OCI-LY1 (cell line): ENCODE measurements around the gene GRIPAP1.

Experiments
- EZH2 ChIP-seq: fragments of 200-600 bp; sonication (generic), shearing (Covaris generic); IDR thresholded peaks from 2 replicates; pipeline ENCODE4 v1.8.0; 2017; ENCODE audit warnings: borderline replicate concordance, mixed run types, mild to moderate bottlenecking, antibody characterized with exemption, low read length, moderate library complexity, mixed read lengths
- TF ChIP-seq, protein P1 (sequence below): fragments of 200-600 bp; sonication (generic), shearing (Covaris generic); IDR thresholded peaks from 2 replicates; pipeline ENCODE4 v1.5.1; 2017; ENCODE audit warnings: mild to moderate bottlenecking, antibody characterized with exemption, low read length, moderate library complexity, mixed read lengths

GRCh38 chrX:48974574-48974973 lies 27.5 kb downstream of the GRIPAP1 start:
- TF ChIP-seq, protein P1, sequence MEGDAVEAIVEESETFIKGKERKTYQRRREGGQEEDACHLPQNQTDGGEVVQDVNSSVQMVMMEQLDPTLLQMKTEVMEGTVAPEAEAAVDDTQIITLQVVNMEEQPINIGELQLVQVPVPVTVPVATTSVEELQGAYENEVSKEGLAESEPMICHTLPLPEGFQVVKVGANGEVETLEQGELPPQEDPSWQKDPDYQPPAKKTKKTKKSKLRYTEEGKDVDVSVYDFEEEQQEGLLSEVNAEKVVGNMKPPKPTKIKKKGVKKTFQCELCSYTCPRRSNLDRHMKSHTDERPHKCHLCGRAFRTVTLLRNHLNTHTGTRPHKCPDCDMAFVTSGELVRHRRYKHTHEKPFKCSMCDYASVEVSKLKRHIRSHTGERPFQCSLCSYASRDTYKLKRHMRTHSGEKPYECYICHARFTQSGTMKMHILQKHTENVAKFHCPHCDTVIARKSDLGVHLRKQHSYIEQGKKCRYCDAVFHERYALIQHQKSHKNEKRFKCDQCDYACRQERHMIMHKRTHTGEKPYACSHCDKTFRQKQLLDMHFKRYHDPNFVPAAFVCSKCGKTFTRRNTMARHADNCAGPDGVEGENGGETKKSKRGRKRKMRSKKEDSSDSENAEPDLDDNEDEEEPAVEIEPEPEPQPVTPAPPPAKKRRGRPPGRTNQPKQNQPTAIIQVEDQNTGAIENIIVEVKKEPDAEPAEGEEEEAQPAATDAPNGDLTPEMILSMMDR, result no peak
- TF ChIP-seq EZH2, result no peak
